Muscle of back (tissue), 11 donors: Measurements from ENCODE around the gene NTN1. TPM values are rescaled to one million over a fixed set of nuclear protein-coding genes. Genes with fewer than 3 reads are reported as not detected.

ENCODE experiments used
- DNase-seq, 3 donors: peaks; one replicate each; pipeline versions ENCODE4 v3.0.0 to v3.0.0-alpha.2; 2013
- polyA plus RNA-seq, 10 donors: library from polyadenylated mRNA; unstranded; fragments of 120-200 nt; gene quantifications; one replicate each; pipeline ENCODE4 v1.2.1, GENCODE V29; 2013; ENCODE audit not compliant: insufficient read length in 10 of 10

The NTN1 gene
- polyA plus RNA-seq, 10 donors: 5.7 to 25.1 (median 9.6) TPM

DNA sequence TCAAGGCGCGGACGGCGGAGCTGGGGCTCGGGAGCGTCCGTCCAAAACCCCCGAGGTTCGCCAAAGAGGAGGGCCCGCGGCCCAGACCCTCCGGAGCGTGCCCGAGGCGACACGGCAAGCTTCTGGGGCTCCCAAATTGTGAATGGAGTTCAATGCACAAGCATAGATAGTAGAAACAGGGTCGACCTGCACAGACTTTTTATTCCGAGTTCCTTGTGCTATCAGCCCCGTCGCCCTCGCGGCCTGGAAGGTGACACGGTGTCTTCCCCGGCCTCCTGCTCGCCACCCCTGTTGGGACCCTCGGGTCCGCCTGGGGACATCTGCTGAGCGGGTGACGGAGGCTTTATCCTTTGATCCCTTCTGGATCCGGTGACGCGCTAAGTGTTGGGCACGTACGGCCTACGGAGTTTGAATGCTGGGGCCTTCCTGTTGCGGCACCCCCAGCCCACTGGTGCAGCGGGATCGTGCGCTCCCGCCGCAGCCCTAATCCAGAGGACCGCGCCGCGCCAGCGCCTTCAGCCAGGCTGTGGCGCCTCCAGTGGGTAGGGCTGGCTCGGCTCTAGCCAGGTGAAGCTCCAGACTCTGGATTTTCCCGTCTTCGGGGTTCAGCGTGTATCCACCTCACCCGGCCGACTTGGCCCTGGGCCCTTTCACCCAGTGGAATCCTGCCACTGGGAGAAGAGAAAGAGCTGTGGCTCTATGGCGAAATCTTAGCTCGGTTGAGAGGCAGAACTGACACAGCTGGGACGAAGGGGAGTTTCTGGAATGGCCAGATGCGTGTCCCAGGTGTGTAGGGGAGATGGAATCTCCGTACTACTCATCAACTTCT is 17.0 kb upstream of the NTN1 start:
- DNase-seq: peak in 1 of 3 donors; percentile 25

DNA sequence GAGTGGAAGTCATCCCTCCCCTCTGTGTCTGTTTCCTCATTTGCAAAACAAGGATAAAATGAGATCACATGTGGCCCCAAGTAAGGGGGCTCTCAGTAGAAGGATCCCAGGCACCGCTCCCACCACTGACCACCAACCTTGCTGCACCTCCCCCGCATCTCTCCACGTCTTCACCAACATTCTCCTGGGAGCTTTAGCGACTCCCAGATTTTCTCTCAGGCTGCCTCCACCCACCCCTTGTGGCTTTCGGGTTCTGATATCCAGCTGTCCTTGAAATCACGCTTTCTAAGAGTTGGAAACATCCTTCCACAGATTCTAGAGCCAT is 16.4 kb upstream of the NTN1 start:
- no peak for DNase-seq

DNA sequence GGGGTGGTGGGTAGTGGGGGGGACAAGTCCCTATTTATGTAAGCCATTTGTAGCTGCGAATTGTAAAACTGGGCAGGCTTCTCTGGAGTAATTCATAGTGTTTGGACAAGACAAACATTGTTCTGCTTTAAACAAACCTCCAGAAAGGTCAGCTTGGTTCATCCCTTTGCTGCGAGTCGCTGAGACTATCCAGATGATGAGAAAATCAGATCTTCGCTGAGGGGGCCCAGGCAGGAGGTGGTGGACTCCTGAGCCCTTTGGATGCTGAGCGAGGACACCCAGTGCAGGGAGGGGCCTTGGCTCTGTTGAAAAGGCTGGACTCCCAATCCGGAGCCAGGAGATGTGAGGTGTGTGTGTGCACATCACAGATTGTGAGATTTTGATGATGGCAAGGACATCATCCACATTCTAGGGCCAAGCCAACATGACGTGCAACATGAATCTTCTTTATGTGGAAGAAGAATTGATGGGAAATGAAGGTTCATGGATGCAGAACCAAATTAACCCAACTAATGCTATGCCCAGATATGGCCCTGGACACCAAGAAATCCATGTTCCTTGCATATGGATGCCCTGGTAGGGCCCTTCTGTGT is 15.0 kb upstream of the NTN1 start:
- no peak for DNase-seq

DNA sequence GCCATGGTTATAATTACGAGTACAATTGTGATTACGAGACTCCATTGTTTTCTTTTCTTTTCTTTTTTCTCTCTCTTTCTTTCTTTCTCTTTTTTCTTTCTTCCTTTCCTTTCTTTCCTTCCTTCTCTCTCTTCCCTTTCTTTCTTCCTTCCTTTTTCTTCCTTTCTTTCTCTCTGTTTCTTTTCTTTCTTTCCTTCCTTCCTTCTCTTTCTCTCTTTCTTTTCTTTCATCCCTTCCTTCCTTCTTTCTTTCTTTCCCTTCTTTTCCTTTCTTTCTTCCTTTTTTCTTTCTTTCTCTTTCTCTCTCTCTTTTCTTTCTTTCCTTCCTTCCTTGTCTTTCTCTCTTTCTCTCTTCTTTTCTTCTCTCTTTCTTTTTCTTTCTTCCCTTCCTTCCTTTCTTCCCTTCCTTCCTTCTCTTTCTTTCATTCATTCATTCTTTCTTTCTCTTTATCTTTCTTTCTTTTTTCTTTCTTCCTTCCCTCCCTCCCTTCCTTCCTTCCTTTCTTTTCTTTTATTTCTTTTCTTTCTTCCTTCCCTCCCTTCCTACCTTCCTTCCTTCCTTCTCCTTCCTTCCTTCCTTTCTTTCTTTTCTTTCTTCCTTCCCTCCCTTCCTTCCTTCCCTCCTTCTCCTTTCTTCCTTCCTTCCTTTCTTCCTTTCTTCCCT is 14.1 kb upstream of the NTN1 start:
- DNase-seq: no peak

DNA sequence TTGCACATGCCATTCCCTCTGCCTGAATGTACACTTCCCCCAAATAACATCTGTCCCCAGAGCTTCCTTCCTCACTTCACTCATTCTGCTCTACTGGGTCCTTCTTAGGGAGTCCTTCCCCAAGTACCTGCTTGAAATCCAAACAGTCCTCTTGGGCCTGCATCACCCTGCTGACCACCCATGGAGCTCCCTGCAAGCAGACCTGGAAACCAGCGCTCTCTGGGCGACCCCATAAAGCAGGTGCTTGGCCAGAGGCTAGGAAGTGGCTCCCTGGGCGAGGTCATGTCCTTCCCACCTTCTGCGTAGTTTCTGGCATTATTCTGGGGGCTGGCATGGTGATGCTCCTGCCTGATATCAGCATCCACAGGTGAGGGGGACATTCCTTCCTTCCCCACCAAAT is 12.2 kb upstream of the NTN1 start:
- DNase-seq: no peak

DNA sequence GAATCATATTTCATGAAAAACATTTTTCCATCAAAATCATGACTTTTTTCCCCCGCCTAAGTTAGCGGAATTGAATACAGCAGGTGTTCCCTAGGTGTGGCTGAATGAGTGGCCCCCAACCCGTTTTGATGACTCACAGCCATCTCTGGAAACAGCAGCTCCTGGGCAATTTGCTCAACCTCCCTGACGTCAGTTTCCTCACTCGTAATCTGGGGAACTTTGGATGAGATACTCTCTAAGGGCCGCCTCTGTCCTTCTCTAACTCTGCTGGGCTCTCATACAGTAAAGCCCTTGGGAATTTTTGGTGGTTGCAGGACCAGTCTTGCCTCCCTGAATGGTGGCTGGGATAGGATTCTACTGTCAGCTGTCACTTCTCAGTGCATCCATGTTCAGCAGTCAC is 11.6 kb upstream of the NTN1 start:
- no peak for DNase-seq

DNA sequence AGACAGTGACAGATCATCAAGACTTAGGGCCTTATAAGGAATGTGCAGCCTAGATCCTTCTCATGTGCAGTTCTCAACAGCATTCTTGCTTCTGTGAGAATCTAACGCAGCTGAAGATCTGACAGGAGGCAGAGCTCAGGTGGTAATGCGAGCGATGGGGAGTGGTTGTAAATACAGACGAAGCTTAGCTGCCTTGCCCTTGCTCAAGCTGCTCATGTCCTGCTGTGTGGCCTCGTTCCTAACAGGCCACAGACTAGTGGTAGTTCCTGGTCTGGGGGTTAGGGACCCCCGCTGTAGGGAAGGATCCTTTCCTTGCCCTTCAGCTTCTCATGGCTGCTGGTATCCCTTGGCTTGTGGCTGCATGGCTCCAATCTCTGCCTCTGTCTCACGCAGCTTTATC is 10.3 kb upstream of the NTN1 start:
- no peak for DNase-seq

DNA sequence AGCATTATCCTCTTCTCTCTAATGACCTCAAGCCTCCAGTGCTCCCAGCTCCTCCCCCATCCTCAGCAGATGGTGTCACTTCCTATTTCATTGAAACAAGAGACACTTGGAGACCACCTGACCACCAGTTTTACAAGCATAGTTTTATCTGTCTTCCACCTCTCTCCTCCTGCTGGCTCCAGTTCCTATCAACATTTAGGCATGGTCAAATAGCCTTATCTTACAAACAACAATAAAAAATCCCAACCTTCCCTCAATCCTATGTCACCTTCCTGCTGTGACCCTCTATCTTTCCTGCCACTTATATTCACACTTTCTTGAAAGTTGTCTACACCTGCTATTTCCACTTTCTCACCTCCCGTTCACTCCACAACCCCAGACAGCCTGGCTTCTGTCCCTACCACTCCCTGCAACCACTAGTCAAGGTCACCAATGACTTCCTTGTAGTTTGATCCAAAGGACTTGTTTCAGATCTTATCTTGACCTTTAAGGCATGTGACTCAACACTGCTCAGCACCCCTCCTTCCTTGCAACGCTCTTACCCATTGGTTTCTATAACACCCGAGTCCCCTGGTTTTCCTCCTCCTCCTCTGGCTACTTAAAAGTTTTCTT is 4.3 kb upstream of the NTN1 start:
- no peak for DNase-seq

DNA sequence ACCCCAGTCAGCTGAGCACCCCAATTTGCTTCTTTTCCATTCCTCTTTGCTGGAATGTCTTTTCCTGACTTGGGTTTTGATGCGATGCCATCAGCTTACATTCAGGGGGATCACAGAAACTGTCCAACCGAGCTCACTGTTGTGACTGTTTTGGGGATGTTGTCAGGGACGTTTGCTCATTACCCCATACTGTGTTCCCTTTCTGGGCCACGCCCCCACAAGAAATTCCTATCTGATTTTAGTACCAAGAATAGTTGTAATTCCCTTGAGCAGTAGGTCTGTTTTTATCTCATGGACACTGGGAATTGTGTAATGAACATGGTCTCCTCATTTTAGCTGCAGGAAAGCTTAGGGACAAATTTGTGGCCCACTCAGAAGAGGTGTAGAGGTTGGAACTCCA is 2.6 kb upstream of the NTN1 start:
- DNase-seq: no peak

DNA sequence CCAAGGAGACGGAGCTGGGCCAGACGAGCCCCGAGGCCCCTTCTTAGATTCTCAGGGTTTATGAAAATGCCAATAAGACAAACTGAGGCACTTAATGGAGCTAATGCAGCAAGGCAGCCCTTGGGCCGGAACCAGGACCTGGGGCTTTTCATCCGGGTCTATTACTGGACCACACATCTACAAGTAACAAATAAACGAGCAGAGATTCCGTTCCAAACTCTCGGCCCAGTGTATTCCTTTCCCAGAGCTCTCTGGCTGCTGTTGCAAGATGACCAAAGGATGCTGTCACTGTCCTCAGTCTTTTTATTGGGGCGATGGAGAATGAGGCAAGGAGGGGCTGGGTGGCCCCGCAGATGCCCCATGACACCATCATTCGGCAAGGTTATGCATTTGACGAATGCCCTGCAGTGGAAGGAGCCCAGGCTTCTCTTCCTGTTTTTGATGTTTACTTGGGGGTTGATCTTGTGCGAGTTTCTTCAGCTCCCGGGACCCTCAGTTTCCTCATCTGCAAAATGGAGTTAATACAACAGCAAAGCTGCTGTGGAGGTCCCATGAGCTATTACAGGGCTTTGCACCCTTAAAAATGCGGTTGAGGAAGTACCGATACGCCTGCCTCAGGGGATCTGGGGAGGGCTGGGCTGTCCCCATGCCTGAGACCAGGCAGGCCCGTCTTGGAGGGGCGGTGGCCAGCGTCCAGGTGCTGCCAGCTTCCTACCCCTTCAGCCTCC is 1.1 kb upstream of the NTN1 start:
- peak in 1 of 3 donors; percentile 18 for DNase-seq

DNA sequence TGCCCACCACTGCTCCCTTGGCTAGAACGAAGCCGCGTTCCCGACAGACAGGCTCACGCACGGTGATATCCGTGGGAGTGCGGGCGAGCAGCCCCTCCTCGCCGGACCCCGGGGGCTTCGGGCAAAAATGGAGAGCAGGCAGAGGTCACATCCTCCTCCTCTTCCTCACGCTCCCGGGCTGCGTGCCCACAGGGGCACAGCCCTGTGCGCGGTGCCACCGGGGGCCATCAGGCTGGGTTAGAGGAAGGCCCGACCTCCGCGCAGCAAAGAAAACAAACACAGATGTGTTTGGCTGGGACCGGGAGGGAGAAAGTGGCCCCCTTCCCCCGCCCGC is 519 bp upstream of the NTN1 start:
- no peak for DNase-seq

DNA sequence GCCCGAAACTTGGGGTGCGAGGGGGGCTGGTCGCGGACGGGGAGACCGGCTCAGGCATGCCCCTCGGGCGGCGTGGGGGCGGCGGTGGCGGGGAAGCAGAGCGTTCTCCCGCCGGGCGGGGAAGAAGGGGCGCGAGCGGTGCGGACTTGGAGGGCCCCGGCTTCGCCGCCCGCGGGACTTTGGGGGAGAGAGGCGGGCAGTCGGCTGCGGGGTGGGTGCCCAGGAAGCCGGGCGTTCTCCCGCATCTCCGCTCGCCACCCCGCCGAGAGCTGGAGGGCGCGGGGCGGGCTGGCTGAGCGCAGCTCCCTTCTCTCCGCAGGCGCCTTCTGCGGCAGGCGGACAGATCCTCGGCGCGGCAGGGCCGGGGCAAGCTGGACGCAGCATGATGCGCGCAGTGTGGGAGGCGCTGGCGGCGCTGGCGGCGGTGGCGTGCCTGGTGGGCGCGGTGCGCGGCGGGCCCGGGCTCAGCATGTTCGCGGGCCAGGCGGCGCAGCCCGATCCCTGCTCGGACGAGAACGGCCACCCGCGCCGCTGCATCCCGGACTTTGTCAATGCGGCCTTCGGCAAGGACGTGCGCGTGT is 772 bp downstream of the NTN1 start:
- peak in 1 of 3 donors; percentile 73 for DNase-seq

DNA sequence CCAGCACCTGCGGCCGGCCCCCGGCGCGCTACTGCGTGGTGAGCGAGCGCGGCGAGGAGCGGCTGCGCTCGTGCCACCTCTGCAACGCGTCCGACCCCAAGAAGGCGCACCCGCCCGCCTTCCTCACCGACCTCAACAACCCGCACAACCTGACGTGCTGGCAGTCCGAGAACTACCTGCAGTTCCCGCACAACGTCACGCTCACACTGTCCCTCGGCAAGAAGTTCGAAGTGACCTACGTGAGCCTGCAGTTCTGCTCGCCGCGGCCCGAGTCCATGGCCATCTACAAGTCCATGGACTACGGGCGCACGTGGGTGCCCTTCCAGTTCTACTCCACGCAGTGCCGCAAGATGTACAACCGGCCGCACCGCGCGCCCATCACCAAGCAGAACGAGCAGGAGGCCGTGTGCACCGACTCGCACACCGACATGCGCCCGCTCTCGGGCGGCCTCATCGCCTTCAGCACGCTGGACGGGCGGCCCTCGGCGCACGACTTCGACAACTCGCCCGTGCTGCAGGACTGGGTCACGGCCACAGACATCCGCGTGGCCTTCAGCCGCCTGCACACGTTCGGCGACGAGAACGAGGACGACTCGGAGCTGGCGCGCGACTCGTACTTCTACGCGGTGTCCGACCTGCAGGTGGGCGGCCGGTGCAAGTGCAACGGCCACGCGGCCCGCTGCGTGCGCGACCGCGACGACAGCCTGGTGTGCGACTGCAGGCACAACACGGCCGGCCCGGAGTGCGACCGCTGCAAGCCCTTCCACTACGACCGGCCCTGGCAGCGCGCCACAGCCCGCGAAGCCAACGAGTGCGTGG is 1.5 kb downstream of the NTN1 start:
- DNase-seq: peak in 1 of 3 donors; percentile 81

DNA sequence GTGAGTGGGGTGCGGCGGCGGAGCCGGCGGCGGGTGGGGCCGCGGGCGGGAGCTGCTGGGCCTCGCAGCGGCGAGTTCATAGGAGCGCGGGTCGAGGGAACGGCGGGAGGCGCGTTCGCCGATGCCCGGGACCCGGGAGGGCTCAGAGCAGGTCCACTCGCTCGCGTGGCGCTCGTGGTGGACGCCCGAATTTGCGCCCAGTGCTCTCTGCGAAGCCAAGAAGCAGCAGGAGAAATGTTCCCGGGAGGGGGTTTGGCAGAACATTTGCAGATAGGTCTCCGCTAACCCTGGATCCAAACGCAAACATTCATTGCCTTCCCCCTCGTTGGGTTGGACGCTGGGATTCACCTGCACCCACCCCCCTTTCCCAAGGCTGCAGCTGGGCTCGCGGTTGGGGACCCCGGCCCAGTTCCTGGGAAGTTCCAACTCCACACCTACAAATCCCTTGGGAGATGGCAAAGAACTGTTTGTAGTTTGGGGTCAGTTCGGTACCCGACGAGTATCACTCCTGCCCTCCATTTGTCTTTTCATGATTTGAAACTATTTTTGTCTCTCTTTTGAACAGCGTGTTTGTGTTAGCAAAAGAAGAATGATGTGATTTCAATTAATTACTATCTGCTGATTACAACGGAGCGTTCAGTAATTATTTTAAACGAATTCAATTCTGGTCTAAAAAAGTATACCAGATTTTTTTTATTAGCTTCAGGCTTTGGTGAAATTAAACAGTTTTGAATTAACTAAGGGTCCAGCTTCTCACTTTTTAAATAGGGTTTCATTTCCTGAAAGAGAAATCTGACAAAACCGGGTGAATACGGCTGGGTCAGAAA is 2.3 kb downstream of the NTN1 start:
- DNase-seq: peak in 1 of 3 donors; percentile 44

DNA sequence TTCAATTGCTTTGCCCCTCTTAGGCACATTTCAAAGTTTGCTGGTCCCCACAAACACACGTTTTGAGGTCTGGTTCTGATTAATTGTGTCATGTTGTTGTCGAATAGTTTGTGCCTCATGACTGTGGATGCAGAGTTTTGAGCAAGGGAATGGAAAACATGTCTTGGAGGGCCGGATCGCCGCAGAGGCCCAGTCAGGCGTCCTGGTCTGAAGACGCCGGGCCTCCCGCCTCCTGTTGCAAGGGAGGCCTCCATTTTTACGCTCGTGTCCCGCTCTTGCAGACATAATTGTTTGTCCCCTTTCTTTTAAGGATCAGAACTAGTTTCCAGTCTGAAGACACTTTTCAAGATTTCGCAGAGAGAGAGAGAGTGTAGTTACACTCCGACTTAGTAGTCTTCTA is 3.2 kb downstream of the NTN1 start:
- DNase-seq: peak in 1 of 3 donors; percentile 40

DNA sequence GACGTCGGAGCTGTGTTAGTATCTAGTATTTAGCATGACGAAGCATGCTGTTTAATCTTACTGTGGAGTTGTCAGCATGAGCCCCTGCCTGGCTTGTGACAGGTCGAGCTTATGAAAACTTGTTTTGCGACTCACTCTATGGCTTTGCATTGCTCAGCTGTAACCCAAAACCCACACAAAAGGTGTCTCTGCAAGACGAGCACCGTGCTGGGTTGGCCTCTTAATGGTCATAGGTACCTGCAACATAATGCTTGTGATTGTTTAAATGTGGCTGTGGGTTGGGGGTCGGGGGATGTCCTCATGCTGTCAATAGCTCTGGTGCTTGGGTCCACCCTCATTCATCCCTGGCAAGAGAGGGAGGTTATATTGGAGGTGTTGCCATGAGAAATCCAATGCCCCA is 5.4 kb downstream of the NTN1 start:
- no peak for DNase-seq

DNA sequence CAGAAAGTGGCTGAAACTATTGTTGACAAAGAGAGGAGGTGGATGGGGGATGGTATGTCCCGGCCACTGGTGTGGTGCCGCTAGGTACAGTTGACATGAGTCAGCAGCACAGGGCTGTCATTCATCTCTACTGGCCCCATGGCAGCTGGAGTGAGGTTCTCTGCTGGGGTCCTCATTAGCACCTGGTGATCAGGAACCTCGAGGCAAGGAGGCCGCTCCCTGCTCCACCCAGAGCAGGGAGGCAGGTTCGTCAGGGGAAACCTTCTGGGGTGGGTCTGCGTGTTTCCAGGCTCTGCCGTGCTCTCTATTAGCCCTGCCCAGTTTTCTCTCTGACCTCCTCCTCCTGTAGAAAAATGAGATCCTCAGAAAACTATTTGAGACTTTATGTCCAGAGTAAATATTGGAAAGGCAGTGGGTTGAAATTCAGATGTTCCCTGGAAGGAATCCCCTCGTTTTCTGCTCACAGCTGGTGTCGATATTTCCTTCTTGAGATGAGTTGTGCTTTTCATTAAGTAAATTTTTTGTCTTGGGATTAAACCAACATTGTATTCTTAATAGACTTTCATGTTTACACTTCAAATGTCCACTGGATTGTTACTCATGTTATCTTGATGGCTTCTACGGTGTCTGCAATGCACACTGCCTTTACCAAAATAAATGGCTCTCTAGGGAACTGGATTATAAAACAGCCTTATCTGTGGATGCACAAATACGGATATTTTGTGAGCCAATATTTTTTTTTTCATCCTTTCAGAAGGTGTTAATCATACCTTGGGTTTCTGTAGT is 7.1 kb downstream of the NTN1 start:
- DNase-seq: peak in 2 of 3 donors; percentile 56 to 74

DNA sequence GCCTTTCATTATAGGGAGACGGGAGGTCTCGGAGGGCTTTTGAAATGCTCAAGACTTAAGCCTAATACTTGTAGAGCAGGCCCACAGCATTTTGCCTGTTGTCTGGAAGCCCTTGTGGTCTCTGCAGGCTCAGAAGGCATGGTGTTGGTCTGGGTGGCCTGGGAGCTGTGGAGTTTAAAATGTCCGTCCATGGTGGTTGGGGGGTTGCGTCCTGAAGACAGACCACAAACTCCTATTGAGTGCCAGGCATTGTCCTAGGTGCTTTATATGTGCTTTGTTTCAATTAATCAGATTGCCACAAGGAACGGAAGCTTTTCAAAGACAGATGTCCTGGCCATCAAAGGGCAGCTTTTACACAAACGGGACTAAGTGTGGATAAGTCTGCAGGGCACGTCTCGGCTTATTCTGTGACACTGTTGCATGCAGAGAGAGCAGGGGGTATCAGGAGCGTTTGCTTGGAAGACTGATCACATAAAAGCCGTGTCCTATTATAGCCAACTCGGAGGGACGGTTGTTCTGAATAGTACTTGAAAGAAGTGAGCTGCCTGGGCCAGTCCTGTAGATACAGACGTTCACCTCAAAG is 7.8 kb downstream of the NTN1 start:
- peak in 1 of 3 donors; percentile 25 for DNase-seq

DNA sequence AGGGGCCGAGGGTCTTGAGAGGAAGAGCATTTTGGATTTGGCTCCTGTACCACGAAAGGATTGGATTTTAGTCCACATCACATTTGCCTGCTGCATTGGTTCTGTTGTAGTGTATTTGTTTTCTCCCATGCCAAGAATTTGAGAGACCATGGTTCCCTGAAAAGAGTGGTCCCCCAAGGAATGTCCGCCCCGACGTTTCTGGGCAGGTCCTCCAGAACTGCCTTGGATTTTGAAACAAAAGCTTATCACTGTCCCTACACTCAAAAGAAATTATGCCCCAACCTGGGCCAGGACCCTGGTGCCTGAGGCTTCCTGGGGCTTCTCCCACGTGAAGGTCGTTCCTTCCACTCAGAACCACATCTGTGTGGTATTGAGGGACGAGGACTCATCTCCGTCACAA is 10.8 kb downstream of the NTN1 start:
- DNase-seq: no peak
